CD4-positive, alpha-beta T cell treated with Interleukin-6 for 4 hours (primary cell): ENCODE results near the gene ATP6V0E2.

ENCODE experiments used
- DNase-seq: peaks from one replicate; pipeline ENCODE4 v3.0.0-alpha.2; 2020; ENCODE audit warnings: mixed read lengths

ATP6V0E2 gene

DNA sequence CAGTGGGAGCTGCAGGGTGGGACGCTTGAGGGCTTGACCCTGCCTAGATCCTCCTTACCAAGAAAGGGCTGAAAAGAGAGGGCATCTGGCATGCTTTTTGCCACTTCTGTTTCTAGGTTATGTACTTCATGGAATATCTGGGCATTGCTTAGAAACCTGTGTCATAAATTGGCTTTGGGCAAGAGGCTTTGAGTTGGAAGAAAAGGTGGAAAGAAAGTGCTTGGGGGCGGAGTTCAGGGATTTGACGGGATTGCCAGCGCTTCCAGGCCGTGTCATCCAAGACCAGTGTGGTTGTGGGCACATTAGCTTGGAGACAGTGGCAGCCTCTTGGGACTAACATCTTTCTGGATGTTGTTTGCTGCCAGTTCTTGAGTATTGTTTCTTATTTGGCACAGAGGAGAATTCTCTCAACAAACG, 34.8 kb upstream of the ATP6V0E2 start:
- DNase-seq, result no peak

DNA sequence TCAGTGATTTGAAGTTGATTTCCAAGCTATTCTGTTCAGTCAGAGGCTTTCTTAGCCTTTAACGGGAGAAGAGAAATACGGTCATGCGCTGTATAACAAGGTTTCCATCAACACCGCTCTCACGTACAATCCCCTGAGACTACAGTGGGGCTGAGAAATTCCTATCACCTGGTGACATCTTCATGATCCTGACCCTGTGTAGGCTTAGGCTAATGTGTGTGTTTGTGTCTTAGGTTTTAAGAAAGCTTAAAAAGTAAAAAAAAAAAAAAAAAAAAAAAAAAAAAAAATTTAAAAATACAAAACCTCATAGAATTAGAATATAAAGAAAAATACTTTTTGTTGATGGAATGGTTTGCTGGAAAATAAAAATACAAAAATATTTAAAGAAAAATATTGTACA, 33.8 kb upstream of the ATP6V0E2 start:
- no peak for DNase-seq

DNA sequence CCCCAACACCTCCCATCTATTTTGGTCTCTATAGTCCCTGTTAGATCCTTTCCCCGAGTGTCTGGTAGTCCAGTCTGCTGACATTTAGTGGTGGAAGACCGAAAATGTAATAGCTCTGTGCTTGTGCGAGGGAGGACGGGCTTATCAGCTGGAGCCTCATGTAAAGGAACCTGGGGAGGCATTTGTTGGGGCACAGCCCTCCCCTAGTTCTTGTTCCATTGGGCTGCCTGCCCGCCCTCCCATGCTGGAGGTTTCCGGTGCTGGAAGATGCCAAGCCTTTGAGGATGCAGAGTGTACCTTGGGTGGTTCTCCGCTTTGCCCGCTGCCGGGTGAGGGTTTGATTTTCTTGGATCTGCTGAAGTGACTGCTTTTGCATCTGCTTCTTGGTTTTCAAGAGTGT, 30.2 kb upstream of the ATP6V0E2 start:
- no peak for DNase-seq

DNA sequence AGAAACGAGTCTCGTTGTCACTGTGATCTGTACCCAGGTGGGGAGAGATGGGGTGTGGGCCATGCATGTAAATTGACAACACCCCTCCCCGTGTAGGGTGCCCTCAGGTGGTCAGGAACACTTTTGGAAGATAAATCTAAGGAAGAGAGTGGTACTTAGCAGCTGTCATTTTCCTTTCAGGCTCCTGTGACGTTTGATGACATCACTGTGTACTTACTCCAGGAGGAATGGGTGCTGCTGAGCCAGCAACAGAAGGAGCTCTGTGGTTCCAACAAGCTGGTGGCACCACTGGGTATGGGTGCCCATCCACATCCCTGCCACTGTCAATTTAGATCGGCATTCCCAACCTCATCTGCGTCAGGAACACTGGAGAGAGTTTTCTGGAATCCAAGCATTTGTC, 29.3 kb upstream of the ATP6V0E2 start:
- no peak for DNase-seq

DNA sequence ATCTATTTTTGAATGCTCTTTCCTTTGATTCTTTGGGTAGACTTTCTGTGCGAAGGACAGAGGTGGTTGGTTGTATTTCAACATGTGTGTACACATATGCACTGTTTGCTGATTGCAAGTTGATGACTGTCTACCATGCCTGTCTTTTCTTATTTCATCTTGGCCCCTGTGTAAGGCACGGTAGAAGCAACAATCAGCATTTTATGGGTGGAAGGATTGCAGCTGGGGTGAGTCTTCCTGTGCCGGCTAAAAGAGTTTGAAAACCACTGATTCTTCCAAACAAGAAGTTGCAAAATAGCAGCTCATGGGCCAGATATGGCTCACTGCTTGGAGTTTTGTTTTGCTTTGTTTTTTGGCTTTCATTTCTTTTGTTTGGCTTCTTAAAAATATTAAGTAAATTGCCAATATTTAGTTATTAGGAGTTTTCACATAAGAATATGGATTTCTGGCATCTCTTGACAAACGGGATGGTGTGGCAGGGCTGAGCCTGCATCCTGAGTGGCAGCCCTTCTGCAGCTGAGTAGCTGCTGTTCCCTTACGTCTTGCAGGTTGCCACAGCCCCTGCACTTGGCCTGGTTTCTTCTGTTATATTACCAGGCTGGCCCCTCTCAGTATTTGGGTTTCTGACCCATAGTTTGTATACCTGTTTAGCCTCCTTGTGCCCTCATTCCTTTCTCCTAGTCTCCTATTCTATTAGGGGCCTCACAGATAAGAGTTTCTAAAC, 28.4 kb upstream of the ATP6V0E2 start:
- DNase-seq, result no peak

DNA sequence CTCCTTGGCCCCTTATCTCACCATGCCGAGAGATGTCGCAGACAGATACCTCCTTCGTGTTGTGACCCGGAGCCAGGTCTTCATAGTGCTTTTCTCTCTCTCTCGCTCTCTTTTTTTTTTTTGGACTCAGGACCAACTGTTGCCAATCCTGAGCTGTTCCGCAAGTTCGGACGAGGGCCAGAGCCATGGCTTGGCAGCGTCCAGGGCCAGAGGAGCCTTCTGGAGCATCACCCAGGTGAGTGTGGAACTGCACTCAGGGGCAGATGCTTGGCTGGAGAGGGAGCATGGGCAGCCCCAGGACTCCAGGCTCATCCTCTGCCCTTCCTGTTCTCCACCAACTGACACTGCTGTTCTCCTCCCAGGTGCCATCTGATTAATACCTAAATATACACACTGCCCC, 27.7 kb upstream of the ATP6V0E2 start:
- no peak for DNase-seq

DNA sequence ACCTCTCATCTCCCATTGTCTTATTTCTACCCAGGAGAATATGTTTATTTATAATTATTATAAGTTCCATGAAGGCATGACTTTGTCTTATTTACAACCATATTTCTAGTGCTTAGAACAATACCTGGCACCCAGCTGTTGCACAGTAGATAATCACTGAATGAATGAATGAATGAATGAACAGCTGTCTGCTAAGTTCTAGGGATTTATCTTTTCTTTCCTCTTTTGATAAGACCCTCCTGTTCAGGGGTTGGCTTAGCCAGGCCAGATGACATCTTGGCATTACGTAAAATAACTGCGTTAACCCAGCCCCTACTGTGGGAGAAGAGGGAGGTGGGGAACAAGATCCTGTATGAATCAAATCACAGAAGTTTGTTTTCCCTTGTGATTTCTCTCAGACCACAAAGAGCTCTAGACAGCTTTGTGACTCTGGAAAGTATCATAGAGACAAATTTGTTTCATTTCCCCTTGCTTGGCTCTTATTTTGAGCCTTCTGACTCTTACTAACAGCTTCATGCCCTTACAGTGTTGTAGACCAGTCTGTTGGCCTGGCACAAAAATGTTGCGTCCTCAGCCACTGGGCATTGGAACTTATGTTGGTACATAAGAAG, 27.2 kb upstream of the ATP6V0E2 start:
- no peak for DNase-seq

DNA sequence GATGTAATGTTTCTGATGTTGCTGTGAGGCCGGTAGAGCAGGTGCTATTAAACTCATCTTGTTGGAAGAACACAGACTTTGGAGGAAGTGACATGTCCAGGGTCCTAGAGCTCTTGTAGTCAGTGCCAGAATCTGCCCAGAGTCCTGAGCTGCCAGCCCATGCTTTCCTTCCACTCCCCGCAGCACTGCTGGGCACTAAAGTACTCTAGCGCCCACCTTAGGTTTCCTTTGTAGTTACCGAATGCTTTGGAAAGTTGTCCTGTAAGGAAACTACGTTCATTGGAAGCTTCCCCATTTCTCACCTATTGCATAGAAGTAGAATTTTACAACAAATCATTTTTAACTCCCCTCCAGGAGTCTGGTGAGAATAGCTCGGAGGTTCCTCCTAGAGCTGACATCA, 24.6 kb upstream of the ATP6V0E2 start:
- DNase-seq, result no peak

DNA sequence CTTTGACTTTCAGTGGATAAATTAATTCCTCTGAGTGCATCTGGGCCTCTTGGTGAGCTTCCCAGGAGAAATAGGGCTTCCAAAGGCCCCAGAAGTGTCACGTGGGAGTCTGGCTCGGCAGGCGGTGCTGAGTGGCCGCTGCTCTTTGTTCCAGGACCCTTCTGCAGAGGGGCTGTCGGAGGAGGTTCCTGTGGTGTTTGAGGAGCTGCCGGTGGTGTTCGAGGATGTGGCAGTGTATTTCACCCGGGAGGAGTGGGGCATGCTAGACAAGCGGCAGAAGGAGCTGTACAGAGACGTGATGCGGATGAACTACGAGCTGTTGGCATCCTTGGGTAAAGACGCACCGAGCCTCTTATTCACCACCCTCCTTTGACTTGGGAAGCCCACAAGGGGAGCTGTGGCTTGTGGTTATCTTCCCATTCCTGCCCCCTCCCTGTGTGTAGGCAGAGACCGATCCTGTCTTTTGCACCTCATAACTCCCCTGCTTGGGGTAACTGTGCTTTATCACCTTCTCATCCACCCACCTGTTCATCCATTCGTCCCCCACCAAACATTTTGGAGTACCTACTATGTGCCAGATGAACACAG, 23.7 kb upstream of the ATP6V0E2 start:
- no peak for DNase-seq

DNA sequence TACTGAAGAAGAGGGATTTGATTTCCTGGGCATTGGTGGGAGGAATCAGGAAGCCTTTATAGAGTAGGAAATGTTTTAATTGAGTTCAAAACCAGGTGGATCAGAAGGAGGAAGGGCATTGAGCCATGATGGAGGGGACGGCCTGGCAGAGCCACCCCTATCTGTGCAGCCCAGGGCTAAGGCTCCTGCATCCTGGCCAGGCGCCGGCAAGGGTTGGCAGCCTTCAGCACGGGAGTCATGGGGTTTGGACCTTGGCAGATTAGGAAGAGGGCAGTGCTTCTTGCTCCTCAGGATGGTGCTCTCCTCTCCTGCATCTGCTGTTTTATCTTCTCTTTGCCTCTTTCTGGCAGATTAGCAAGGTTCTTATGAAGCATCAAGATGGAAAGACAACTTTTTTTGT, 23.1 kb upstream of the ATP6V0E2 start:
- DNase-seq, result no peak

DNA sequence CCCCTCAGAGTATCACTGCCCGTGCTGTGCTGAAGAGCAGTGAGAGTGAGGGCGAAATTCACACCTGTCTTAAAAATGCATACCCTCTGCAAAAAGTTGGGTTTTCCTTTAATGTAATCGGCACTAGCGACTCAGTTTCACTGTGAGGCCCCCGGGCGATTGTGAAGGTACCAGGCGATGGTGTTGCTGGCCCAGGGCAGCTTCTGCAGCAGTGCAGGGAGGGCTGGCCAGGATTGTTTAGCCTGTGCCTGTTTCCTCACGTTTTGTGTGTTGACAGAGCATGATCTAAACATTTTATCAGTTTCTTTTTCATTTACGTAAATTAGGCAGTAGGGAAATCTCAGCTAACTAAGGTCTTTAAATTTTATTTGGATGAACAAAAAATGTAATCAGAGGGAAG, 22.3 kb upstream of the ATP6V0E2 start:
- no peak for DNase-seq

DNA sequence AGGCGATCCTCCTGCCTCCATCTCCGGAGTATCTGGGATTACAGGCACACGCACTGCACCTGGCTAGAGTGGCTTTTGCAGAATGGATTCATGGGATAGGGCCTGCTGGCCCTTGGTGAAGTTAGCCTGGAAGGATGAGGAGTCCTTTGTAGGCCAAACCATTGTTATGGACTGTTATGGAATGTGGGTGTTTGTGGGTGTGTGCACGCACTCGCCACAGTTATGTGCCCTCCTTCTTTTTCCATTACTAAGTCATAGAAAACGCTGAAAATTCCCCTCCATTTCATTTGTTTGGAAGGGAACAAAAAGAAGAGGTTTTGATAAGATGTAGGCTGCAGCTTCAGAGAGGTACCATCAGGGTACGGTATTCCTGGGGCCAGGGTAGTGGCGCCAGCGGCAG, 20.6 kb upstream of the ATP6V0E2 start:
- DNase-seq, result no peak

DNA sequence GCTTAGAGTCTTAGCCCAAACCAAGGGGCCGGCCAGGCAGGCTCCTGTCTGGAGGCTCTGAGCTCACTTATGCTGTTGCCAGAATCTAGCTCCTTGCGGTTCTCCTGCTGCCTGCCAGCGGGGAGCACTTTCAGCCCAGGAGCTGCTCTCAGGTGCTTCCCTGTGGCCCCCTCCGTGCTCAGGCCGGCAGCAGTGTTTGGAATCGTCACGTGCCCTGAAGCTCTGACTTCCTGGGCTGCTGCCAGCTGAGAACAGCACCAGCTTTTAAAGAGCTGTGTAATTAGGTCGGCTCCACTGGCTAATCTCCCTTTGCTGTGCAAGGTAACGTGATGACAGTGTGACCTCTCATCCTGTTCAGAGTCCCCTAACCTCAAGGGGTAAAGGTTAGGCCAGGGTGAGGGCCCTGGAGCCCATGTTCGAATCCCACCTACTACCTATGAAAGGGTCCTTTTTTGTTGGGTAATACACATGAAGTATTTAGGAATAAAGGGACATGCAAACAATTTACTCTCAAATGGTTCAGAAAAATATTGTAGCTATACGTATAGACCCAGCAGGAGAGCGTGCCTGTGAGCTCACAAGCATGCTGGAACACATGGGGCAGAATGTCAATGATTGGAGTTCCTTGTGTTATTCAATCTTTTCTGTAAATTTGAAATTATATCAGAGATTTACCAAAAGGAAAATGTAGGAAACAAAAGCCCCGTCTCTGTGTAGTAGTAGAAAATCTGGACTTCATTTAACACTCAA, 19.0 kb upstream of the ATP6V0E2 start:
- peak; percentile 65 for DNase-seq

DNA sequence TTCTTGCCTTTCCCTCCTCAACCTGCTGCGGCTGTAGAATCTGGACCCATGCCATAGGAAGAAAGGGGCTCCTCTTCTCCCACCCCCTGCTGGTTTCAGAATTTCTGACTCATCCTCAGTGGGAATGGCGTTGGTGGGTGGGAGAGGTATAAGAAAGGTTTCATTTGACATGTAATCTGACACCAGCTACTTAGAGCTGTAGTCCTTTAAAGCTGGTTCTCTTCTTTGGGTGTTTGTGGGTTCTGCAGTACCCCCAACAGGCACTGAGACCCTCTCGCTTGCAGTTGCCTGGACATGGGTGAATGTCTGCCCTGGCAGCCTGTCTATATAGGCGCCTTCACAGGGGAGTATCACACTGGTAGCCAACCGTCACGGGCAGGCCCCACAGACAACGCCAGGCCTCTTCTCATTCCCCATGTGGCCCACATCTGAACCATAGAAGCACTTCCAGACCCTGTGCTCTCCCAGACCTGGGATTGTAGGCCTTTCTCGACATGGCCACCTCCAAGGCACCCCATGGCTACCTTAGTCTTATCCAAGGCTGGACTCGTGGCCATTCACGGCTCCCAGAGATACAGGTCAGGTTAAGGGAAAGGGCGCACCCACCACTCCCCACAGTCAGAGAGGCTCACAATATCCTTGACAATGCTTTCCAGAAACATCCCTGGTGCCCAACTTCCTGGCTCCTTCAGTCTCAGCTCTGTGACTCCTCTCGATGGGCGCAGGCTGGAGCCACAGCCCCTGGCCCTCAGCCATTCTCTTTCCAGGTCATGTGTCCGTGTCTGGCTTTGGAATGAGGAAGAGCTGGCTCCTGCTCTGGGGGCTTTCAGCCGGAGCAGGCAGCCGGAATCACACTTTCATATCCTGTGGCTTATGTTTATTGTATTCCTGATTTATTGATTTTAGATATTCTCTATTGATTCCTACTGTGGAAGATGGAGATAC, 18.1 kb upstream of the ATP6V0E2 start:
- no peak for DNase-seq

DNA sequence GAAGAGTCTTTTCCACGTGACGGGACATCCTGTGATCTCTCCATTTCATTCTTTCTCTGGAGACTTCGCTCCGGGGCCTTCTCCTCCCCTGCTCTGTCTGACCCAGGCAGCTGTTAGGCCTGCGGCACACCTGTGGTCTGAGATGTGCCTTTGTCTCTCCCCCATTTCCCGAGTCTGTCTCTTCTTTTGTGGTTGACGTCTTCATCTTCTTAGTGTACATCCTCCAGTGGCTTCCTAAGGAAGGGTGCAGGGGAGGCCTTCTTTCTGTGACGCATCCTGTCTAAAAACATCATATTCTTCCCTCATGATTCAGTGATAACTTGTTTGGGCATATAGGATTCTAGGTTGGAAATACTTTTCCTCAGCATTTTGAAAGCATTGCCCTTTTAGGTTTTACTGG, 17.2 kb upstream of the ATP6V0E2 start:
- DNase-seq, result peak; percentile 62

DNA sequence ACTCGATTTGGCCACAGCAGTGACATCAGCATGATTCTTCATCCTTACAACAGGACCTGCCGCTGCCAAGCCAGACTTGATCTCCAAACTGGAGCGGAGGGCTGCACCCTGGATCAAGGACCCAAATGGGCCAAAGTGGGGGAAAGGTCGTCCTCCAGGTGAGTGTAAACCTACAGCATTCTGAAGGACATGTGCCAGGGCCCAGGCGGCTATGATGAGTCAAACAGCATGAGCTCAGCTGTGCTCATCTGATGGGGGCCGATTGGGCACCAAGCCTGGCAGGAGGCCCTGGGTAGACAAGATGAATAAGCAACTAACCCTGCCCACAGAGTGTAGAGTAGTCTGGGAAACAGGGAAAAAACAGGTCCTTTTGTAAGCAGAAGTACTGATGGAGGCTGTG, 14.4 kb upstream of the ATP6V0E2 start:
- no peak for DNase-seq

DNA sequence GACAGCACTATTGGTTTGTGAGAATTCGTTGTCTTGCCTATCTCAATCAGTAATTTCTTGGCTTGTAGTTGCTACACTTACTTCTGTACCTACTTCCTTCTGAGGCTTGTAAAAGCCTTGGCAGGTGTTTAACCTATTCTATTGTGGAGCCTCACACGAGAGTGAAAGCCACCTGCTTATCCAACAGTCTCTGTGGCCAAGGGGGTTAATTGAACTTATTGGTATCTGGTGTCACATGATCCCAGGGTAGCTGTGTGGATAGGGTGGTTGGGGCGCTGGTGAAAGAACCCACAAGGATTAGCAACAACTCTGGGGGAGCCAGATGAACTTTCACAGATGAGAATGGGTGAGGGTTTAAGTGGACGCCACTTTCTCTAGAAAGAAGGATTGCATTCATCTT, 13.9 kb upstream of the ATP6V0E2 start:
- DNase-seq, result no peak

DNA sequence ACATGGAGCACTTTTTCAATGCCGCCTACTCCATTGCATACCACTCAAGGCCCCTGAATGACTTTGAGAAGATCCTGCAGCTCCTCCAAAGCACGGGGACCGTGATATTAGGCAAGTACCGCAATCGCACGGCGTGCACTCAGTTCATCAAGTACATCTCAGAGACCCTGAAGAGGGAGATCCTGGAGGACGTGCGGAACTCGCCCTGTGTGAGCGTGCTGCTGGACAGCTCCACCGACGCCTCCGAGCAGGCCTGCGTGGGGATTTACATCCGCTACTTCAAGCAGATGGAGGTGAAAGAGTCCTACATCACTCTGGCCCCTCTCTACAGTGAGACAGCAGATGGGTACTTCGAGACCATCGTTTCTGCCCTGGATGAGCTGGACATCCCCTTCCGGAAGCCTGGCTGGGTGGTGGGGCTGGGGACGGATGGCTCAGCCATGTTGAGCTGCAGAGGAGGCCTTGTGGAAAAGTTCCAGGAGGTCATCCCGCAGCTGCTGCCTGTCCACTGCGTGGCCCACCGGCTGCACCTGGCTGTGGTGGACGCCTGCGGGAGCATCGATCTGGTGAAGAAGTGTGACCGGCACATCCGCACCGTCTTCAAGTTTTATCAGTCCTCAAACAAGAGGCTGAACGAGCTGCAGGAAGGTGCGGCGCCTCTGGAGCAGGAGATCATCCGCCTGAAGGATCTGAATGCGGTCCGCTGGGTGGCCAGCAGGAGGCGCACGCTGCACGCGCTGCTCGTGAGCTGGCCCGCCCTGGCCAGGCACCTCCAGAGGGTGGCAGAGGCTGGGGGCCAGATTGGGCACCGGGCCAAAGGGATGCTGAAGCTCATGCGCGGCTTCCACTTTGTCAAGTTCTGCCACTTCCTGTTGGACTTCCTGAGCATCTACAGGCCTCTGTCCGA, 12.7 kb upstream of the ATP6V0E2 start:
- DNase-seq, result no peak

DNA sequence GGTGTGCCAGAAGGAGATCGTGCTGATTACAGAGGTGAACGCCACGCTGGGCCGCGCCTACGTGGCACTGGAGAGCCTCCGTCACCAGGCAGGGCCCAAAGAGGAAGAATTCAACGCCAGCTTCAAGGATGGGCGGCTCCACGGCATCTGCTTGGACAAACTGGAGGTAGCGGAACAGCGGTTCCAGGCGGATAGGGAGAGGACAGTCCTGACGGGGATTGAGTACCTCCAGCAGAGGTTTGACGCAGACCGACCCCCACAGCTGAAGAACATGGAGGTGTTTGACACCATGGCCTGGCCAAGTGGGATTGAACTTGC, 12.1 kb upstream of the ATP6V0E2 start:
- DNase-seq, result no peak

DNA sequence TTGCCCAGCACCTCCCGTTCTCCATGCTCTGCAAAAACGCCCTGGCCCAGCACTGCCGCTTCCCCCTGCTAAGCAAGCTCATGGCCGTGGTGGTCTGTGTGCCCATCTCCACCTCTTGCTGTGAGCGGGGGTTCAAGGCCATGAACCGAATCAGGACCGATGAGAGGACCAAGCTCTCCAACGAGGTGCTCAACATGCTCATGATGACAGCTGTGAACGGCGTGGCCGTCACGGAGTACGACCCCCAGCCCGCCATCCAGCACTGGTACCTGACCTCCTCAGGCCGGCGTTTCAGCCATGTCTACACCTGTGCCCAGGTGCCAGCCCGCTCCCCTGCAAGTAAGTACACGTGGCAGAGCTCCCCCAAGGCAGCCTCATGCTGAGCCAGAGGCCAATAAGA, 11.6 kb upstream of the ATP6V0E2 start:
- DNase-seq, result no peak

DNA sequence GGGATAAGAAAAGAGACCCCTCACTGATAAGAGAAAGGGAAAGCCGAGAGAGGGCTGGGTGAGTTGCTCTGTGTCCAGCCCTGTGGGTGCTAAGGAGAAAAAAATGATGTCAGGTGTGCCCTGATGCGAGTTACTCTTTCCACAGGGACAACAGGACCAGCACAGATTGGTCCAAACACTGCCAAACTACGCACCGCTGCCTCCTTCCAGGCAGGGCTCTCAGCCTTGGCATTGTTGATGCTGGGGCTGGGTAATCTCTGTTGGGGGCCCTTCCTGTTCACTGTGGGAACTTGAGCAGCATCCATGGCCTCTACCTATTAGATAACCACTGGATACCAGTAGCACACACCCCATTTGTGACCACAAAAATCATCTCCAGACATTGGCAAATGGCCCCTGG, 10.3 kb upstream of the ATP6V0E2 start:
- no peak for DNase-seq

DNA sequence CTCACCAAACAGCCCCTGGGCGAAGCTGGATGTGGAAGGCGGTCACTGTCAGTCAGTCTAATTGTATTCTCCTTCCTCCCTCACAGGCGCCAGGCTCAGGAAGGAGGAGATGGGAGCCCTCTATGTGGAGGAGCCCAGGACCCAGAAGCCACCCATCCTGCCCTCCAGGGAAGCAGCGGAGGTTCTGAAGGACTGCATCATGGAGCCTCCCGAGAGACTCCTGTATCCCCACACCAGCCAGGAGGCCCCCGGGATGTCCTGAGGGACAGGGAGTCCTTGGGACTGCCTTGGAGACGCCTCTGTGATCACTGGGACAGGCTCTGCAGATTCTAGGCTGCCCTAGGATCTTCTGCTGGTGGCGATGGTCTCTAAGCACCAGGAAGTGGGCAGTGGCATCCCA, 9.7 kb upstream of the ATP6V0E2 start:
- DNase-seq, result no peak
